K562 (cell line): ENCODE results near the gene PPP1CB. TPM values are rescaled to one million over a fixed set of nuclear protein-coding genes. Genes with fewer than 3 reads are reported as not detected.

Experiments
- AFF1 ChIP-seq, 2 experiments: fragments of 450-650 bp; IDR thresholded peaks; 2 replicates each; pipeline ENCODE4 v1.6.1; 2018; ENCODE audit warnings: mild to moderate bottlenecking in 2 of 2, low read depth in 1 of 2; ENCODE audit not compliant: partially characterized antibody in 2 of 2
- CLOCK ChIP-seq: fragments of 250-450 bp; sonication (Bioruptor Pico); IDR thresholded peaks from 2 replicates; pipeline ENCODE4 v1.4.0; 2020; ENCODE audit warnings: mild to moderate bottlenecking, moderate library complexity, borderline replicate concordance
- CREB5 ChIP-seq: fragments of 250-450 bp; sonication (Bioruptor Pico); IDR thresholded peaks from 2 replicates; pipeline ENCODE4 v1.5.0; 2020; ENCODE audit warnings: mild to moderate bottlenecking
- HDAC3 ChIP-seq: fragments of 450-650 bp; IDR thresholded peaks from 2 replicates; pipeline ENCODE4 v1.6.1; 2018; ENCODE audit warnings: borderline replicate concordance, mild to moderate bottlenecking, moderate library complexity; ENCODE audit not compliant: partially characterized antibody
- MAFF ChIP-seq: IDR thresholded peaks from 2 replicates; pipeline ENCODE4 v1.6.1; 2012; ENCODE audit warnings: low read length, improper control_type of control experiment
- RBM25 ChIP-seq: fragments of 200-400 bp; formaldehyde crosslinking; IDR thresholded peaks from 2 replicates; pipeline ENCODE4 v1.6.1; 2018; ENCODE audit warnings: low read length, low read depth, moderate library complexity; ENCODE audit not compliant: severe bottlenecking
- RFX5 ChIP-seq: IDR thresholded peaks from 2 replicates; pipeline ENCODE4 v1.6.1; 2011; ENCODE audit warnings: low read depth, mild to moderate bottlenecking, improper control_type of control experiment, low read length
- U2AF1 ChIP-seq: fragments of 200-400 bp; formaldehyde crosslinking; optimal IDR thresholded peaks from 2 replicates; pipeline ENCODE3; 2017; ENCODE audit warnings: mild to moderate bottlenecking, low read depth, low read length, moderate library complexity
- ZNF318 ChIP-seq, 2 experiments: fragments of 450-650 bp; IDR thresholded peaks; 2 replicates each; pipeline ENCODE4 v1.6.1; 2016; ENCODE audit warnings: mild to moderate bottlenecking in 2 of 2, borderline replicate concordance in 1 of 2, low read depth in 1 of 2, moderate library complexity in 1 of 2
- polyA plus RNA-seq, 8 experiments: library from polyadenylated mRNA; depleted of rRNA in 4 of 8; stranded (reverse) in 5 of 8; unstranded in 3 of 8; fragments of >200 nt; fragmentation: Nextera tagmentation in 2 of 8; fragmentation: Illumina TruSeq in 1 of 8; extraction: Ambion mirVana in 2 of 8; extraction: Trizol in 1 of 8; gene quantifications; 2 replicates each; pipeline versions ENCODE4 v1.2.1 to v1.2.3, GENCODE V29; 2011 to 2014; ENCODE audit warnings: inconsistent platforms in 1 of 8, missing spikeins in 1 of 8
- total RNA-seq, 7 experiments: library from RNA; depleted of rRNA in 6 of 7; stranded (reverse); fragments of >200 nt in 6 of 7; fragmentation: Illumina TruSeq in 2 of 7; extraction: Trizol in 2 of 7; gene quantifications; 2 replicates each; pipeline versions ENCODE4 v1.2.1 to v1.2.3, GENCODE V29; 2011 to 2021; ENCODE audit warnings: low replicate concordance in 1 of 7

The PPP1CB gene
- total and polyA plus RNA-seq, 9 of the 15 experiments (the other 6 are each of a cell fraction or from before 2014, with no cell fraction given): 25.6 to 118 (median 58.9) TPM

GRCh38 chr2:28751956-28752630 is 463 bp downstream of the PPP1CB start (continued):
- TF ChIP-seq ZNF318 (IDR thresholded peaks at IDR 0.05; ENCODE audit: borderline replicate concordance in 1 of 2, low read depth in 1 of 2) (no peak), CLOCK (CRISPR knock-in tag) (no peak), MAFF (no peak), HDAC3 (no peak), U2AF1 (no peak), AFF1 (IDR thresholded peaks at IDR 0.05; ENCODE audit: low read depth in 1 of 2, partially characterized antibody in 2 of 2) (no peak), RFX5 (no peak), CREB5 (CRISPR knock-in tag) (no peak), RBM25 (no peak)
